PFSK-1 (cell line): ENCODE measurements around the gene CCK.

Experiments used
- SIN3A ChIP-seq: IDR thresholded peaks from 2 replicates; pipeline ENCODE4 v1.6.1; 2012; ENCODE audit warnings: mild to moderate bottlenecking, low read length, moderate library complexity, borderline replicate concordance; ENCODE audit not compliant: insufficient read depth
- TAF1 ChIP-seq: IDR thresholded peaks from 2 replicates; pipeline ENCODE4 v1.6.1; 2012; ENCODE audit warnings: low read length, control low read depth, borderline replicate concordance; ENCODE audit not compliant: insufficient read depth

- TF ChIP-seq TAF1 (no peak), SIN3A (no peak)
Measured at GRCh38 chr3:42290966-42291714, 25.2 kb upstream of the CCK start.
